ENCODE data around the gene ATP9B.

Gene ATP9B

DNA sequence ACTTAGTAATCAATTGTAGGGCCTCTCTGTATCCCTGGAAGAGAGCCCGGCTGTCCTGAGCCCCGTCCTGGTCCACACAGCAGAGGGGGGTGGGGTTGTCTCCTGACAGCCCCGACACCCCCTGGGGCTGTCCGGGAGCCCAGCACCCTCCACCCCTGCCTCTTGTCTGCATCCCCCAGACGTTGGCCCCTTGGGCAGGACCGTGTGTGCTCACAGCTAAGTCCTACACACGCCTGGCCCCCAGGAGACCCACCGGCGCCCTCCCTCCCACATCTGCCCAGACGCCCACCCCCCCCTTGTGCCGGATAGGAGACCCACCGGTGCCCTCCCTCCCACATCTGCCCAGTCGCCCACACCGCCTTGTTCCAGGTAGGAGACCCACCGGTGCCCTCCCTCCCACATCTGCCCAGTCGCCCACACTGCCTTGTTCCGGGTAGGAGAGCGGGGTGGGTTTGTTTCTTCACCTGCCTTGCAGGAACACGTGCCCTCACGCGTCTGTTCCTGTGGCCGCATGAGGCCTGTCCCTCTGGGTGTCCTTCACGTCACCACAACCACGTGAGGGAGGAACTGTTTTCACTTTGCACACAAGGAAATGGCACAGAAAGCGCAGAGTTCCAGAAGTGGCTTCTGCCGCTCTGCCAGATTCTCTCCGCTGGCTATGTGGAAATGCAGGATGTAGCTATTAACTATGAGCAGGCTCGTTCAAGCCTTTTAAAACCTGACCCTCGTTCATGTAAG is 265.5 kb downstream of the ATP9B start:
- DNase-seq = no peak

DNA sequence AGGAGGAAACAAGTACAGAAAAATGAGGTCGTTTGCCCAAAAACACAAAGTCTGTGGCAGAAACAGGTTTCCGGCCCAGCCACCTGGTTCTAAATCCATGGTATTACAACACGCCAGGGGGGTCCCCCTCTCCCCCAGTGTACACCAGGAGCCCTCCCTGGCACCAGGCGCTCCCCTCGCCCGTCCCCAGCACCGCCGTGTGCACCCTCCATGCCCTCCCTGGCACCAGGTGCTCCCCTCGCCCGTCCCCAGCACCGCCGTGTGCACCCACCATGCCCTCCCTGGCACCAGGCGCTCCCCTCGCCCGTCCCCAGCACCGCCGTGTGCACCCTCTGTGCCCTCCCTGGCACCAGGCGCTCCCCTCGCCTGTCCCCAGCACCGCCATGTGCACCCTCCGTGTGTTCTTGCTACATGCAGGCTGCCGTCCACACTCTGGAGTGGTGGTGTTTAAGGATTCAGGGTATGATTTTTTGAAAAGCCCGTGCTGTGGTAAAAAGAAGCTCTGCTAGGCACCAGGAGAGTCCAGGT is 266.7 kb downstream of the ATP9B start:
- DNase-seq = no peak

DNA sequence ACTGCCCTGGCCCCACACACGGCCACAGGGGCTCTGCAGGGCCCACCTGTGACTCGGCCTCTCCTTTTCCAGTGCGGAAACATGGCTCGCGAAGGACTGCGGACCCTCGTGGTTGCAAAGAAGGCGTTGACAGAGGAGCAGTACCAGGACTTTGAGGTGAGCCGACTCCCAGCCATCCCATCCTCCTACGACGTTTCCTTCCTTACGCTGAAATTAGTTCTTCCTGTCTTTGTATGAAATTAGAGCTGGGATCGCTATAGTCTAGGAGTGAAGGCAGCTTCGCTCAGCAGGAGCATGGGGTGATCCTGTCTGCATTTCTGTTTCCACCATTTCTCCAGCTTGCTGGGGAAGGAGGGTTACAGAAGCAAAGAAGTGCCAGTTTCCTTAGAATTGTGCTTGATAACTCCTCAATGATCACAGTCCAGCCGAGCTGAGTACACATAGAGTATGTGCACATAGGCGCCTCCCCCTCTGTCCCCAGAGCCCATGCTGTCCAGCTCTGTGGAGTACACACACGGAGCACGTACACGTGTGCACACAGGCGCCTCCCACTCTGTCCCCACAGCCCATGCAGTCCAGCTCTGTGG is 267.5 kb downstream of the ATP9B start:
- DNase-seq = no peak

DNA sequence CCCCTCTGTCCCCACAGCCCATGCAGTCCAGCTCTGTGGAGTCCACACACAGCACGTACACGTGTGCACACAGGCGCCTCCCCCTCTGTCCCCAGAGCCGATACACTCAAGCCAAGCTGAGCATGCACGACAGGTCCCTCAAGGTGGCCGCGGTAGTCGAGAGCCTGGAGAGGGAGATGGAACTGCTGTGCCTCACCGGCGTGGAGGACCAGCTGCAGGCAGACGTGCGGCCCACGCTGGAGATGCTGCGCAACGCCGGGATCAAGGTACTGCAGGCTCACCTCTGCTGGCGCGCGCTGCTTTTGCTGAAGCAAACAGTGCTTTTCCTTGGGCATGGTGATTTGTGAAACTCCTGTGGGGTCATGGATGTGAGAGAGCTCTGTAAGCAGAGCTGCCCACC is 268.0 kb downstream of the ATP9B start:
- DNase-seq = no peak

DNA sequence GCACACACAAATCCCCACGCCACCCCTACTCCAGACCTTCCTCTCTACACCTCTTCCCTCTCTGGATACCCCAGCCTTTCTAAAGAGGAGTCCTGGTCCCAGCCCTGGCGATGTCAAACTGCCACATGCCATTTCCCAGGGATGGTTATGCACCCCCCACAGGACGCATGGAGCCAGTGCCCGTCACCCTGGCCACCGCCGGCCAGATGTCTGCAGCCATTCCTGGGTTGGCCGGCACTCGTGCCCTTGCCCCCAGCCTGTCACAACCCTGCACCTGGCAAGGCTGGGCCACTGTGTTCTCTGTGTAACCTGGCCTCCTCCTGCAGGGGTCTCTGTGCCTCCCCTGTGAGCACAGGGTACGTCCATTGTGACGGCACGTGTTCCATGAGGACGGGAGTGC is 268.4 kb downstream of the ATP9B start:
- DNase-seq = no peak

DNA sequence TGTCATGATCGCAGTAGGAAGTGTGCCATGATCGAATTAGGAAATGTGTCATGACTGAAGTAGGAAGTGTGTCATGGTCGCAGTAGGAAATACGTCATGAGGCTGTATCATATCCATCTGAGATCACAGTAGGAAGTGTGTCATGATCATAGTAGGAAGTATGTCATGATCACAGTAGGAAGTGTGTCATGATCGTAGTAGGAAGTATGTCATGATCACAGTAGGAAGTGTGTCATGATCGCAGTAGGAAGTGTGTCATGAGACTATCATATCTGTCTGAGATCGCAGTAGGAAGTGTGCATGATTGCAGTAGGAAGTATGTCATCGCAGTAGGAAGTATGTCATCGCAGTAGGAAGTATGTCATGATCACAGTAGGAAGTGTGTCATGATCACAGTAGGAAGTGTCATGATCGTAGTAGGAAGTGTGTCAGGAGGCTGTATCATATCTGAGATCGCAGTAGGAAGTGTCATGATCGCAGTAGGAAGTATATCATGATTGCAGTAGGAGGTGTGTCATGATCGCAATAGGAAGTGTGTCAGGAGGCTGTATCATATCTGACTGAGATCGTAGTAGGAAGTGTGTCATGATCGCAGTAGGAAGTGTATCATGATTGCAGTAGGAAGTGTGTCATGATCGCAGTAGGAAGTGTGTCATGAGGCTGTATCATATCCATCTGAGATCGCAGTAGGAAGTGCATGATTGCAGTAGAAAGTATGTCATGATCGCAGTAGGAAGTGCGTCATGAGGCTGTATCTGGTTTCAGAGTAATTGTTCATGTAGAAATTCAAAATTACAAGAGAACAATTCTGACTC is 270.1 kb downstream of the ATP9B start:
- DNase-seq = no peak

DNA sequence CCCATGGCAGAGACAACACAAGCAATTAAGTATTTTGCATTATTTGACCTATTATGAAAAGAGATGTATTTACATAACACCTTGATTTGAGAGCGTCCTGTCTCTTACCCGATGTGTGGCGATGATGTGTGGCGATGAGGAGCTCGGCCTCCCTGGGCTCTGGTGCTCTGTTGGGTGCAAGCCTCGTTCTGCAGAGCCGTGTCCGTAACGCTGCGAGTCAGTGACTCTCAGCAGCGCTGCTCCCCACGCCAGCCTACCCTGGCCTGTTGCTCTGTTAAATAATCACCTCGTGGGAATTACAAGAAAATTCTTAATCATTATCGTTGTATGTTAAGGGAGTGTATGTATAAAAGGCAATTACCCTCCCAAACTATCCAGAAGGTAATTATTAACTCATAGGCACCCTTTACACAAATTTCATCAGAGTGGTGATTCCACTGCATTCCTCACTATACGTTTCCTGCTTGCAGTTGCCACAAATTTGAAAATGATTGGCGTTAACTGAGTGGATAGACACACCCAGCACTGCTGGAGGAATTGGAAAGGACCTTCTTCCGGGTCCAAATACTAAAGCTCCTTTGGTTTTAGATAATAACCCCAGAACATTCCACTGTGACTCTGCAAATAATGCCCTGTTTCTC is 274.5 kb downstream of the ATP9B start:
- DNase-seq = no peak

DNA sequence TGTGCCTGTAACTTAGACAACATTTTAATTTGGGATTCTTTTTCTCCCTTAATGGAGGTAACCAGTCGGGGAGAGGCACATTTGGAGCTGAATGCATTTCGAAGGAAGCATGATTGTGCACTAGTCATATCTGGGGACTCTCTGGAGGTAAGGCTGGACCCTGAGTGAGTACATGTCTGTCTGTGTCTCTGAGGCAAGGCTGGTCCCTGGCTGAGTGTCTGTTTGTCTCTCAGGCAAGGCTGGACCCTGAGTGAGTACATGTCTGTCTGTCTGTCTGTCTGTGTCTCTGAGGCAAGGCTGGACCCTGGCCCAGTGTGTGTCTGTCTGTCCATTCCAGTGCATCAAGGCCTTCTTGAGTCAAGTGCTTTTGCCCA is 275.0 kb downstream of the ATP9B start:
- no peak for DNase-seq

DNA sequence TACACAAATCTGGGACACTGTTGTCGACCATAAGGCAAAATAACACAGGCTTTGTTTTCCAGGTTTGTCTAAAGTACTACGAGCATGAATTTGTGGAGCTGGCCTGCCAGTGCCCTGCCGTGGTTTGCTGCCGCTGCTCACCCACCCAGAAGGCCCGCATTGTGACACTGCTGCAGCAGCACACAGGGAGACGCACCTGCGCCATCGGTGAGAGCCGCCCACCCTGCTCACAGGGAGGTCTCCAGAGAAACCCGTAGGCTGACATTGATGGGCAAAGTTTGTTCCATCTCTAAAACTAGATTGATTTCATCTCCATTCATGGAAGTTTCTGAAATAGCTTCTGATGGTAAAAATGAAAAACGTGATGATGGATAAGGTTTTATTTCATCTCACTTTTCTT is 276.2 kb downstream of the ATP9B start:
- no peak for DNase-seq

DNA sequence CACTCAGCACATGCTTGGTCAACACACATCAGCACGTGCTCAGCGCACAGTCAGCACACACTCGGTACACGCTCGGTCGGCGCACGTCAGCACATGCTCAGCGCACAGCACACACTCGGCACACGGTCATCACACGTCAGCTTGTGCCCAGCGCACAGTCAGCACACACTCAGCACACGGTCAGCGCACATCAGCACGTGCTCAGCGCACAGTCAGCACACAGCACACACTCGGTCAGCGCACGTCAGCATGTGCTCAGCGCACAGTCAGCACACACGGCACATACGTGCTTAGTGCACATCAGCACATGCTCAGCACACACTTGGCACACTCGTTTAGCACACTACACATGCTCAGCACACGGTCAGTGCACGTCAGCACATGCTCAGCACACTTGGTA is 276.8 kb downstream of the ATP9B start:
- no peak for DNase-seq

DNA sequence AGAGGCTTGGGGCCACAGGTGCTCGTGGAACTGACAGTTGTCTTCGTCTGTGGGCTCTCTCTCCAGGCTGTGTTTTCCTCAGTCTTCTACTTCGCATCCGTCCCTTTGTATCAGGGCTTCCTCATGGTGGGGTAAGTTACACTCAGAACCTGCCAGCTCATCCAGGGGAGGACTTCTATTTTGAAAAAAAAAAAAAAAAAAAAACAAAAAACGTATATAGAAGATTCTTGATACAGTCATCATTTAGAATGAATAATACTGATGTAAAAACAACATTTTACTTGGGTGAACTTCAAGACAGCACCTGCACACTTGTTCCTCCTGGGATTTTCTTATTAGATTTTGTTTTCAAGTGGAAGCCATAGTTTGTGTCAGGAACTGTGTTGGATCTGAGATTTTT is 278.9 kb downstream of the ATP9B start:
- DNase-seq = no peak

DNA sequence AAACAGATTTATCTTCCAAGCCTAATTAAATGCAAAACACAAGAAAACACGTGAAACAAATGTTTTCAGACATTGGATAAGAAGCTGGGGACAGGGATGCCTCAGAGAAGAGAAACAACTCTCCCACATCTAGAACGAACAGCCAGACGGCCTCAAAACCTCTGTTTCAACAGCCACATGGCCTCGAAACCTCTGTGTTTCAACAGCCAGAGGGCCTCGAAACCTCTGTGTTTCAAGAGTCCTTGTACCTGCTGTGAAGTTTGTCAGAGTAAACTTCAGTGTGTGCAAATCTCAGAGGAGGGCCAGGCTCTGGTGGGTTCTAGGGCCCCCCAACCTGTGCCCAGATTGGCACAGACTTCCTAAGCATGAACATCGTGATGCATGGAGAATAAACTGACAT is 283.2 kb downstream of the ATP9B start:
- no peak for DNase-seq

DNA sequence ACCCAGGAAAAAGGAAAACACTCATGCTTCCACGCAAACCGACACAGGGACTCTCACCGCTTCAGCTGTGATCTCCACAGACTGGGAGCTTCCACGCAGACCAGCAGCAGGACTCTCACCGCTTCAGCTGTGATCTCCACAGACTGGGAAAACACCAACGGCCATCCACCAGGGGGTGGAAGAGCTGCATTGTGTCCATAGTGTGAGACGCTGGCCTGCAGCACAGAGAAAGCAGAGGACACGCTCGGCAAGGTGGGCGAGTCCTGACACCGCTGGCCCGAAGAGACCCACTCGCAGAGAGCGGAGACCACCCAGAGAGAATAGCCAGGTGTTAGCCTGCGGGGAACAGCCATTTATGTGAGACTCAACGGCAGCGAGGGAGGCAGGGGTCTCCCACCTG is 284.1 kb downstream of the ATP9B start:
- DNase-seq = no peak

DNA sequence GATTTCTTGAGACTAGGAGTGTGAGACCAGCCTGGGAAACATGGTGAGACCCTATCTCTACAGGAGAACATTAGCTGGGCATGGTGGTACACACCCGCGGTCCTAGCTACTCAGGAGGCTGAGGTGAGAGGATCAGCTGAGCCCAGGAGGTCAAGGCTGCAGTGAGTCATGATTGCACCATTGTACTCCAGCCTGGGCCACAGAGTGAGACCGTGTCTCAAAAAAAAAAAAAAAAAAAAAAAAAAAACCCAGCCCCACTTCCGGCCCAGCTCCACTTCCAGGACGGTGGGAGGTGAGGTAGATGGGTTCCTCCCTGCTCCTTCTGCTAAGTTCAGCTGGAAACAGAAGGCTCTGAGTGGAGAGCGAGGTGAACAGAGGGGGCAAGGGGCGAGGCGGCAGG is 285.2 kb downstream of the ATP9B start:
- DNase-seq = no peak

DNA sequence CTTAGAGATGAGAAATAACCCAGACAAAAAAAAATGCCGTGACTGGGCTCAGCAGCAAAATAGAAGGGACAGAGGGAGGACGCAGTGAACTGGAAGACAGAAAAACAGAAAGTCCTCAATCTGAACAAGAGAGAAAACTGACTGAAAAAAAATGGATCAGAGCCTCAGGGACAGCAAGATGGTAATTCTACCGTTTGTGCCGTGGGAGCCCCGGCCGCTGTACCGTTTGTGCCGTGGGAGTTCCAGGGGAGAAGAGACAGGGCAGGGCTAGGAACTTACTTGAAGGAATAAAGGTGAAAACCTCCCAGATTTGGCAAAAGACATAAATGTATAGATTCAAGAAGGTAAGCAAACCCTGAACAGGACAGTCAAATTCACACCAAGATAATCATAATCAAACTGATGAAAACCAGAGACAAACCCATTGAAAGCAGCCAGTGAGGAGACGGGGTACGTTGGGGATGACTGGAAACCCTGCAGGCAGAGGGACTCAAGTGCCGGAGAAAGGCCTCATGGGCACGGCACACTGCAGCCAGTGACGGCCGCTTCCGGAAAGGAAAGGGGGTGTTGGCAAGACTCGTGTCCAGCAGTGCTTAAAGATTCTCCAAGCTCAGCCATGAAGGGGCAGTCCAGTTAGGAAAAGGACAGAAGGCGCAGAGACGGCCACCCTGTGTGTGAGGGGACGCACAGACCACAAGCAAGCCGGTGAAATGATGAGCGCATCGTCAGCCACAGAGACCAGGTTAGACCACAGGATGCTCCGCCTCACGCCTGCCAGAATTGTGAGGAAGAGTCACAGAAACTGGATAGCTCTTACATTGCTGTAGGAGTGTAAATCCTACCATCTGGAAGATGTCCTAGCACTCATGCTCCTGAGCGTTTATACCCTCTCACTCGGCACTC is 286.5 kb downstream of the ATP9B start:
- no peak for DNase-seq

DNA sequence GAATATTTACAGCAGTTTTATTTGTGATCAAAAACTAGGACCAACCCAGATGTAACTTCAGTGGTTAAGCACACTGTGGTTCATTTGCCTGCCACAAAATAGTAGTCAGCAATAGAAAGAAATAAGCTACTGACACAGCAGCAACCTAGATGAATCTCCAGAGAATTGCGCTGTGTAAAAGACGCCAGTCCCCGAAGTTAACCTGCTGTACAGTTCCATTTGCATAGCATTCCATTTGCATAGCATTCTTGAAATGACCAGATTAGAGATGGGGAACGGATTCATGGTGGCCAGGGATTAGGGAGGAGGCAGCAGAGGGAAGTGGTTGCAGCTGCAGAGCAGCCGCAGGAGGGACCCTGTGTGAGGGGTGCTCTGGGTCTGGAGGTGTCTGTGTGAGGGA is 287.2 kb downstream of the ATP9B start:
- no peak for DNase-seq

DNA sequence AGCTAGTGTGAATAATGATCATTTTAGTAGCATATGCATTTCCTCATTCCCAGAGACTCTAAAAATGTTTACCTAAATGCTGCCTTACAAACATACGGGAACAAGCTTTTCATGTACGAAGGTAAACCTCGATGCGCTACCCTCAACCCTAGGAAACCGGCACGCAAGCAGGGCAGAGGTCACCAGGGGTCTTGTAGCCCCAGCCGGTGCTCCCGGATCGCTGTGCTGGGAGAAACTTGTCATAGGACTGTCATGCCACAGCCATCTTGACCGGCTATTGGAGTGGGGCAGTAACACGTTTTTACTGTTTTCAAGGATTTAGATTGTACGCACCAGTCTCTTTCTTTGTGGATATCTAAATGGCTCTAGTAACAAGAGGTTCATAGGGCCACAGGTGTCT is 291.7 kb downstream of the ATP9B start:
- DNase-seq = no peak

DNA sequence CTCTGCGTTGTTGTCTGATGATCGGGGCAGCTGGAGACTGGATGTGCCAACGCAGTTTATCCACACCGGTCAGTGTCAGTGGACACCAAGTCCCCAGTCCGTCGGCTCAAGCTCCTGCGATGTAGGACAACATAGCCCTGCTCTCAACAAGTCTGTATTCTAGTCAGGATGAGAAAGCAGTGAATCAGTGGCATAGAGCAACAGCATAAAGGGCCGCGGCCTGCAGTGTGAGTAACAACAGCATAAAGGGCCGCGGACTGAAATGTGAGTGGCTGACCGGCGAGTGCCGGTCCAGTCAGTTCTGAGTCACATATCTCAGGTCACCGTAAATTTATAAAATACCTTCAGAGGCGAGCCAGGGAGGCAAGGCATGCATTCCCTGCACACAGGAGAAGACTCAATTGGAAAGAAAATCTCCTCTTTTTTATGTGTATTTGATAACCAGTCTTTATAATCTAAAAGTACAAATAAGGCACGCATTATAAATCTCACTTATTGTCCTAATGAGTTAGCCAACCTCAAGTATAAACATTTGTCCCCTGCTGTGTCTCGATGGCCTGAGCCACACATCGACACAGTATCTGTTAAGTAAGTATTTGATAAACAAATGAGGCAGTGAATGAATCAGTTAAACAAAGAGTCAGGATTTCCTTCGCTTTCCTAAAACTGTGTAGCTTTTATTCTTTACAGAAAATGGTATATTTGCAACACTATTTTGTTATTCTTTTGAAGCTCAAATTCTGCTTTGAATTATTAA is 292.8 kb downstream of the ATP9B start:
- DNase-seq = no peak

DNA sequence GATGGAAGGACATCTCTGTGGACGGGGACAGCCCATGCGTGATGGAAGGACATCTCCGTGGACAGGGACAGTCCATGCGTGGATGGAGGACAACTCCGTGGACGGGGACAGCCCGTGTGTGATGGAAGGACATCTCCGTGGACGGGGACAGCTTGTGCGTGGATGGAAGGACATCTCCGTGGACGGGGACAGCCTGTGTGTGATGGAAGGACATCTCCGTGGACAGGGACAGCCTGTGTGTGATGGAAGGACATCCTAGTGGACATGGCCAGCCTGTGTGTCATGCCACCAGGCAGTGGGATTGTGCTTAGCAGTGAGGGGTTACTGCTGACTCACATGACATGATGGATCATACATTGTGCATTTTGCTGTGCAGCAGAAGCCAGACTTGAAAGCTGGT is 296.5 kb downstream of the ATP9B start:
- no peak for DNase-seq

DNA sequence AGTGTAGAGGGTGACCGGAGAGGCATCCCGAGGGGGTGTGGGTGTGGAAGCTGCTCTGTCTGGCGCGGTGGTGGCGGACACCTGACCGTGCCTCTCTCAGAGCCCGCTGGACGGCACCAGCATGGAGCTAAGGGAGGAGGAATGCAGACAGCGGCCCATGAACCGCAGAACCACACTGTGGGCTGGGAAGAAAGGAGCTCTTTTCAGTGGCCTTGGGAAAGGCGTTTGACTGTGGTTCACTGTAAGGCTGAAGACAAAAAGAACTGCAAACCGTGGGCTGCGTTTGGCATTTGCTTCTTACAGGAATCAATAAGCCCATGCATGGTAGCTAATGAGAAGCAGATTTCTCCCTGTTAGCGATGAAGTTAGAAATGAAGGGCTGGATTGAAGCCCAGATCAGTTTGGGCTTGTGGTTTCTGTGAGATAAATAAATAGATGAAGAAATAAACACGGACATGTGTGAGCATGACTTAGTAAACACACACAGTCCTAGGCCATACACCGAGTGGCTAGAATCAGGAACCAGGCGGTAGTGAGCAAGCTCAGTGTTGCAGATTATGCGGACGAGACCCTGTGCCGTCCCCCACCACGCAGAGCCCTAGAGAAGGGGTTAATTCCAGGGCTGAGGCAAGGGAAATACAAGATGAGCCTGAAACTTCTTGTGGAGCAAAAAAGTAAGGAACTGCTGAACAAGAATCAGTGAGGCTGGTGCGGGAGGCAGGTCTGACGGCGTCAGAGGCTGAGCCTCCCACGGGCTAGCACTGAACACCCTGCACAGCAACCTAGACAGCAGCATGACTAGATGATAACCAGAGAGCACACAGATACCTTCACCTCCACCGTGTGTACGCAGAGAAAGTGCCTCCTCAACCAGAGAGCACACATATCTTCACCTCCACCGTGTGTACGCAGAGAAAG is 297.2 kb downstream of the ATP9B start:
- no peak for DNase-seq

DNA sequence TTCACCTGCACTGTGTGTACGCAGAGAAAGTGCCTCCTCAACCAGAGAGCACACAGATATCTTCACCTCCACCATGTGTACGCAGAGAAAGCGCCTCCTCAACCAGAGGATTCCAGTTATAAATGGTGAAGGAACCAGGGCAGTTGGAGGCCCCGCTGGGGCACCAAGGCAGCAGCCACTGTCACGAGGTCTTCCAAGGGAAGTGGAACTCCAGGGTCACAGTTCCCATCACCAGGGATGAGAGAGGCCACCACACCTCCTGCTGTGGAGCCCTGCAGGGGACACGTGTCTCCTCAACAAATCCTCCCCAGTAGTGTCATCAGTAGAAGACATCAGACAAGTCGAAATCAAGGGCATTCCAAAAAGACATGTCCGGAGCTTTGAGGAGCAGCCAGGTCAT is 298.3 kb downstream of the ATP9B start:
- no peak for DNase-seq
